ENCODE measurements around the gene NPTXR. TPM values are rescaled to one million over a fixed set of nuclear protein-coding genes. Genes with fewer than 3 reads are reported as not detected.
A peak's percentile ranks its signal among the peaks of the same experiment; 100 is the strongest.

The NPTXR gene
- total and polyA plus RNA-seq, 9 donors: 2.2 to 8.7 (median 5.8) TPM

- 81% methylated on average over 8 of the region's 16 CpGs for WGBS (ENCODE audit: insufficient coverage)
- Histone ChIP-seq H3K4me1 (ENCODE audit: control insufficient read depth, insufficient read depth, low read length) (peaks cover 6% of the 10 kb centered on the region), H3K4me3 (ENCODE audit: low read length) (no peak overlapping the region), H3K27me3 (ENCODE audit: control insufficient read depth, insufficient read depth, low read length) (peaks cover 9% of the 10 kb centered on the region), H3K36me3 (ENCODE audit: control insufficient read depth, insufficient read depth, low read length) (no peaks in the 10 kb centered on the region), H3K9me3 (replicated peaks; ENCODE audit: control insufficient read depth, low read depth, low read length) (no peaks in the 10 kb centered on the region), H3K27ac (ENCODE audit: low read length) (no peak overlapping the region)
- DNase-seq: no peak
Observed at GRCh38 chr22:38831166-38831945, 12.5 kb downstream of the NPTXR start.

DNA sequence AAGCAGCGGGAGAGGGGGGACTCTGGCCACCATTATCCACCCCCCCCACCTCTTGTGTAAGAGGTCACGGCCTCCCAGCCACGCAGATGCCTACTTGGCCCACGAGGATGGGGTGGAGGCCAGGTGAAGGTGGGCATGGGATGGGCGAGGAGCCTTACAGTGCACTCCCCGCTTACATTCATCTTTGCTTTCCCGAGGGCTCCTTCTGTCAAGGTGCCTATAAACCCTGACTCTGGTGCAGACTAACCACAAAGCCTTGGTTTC is 13.1 kb downstream of the NPTXR start:
- no peak overlapping the region for H3K27ac ChIP-seq (ENCODE audit: low read length)
- DNase-seq: no peak
- WGBS (ENCODE audit: insufficient coverage): 85% methylated on average over 2 of the region's 7 CpGs

DNA sequence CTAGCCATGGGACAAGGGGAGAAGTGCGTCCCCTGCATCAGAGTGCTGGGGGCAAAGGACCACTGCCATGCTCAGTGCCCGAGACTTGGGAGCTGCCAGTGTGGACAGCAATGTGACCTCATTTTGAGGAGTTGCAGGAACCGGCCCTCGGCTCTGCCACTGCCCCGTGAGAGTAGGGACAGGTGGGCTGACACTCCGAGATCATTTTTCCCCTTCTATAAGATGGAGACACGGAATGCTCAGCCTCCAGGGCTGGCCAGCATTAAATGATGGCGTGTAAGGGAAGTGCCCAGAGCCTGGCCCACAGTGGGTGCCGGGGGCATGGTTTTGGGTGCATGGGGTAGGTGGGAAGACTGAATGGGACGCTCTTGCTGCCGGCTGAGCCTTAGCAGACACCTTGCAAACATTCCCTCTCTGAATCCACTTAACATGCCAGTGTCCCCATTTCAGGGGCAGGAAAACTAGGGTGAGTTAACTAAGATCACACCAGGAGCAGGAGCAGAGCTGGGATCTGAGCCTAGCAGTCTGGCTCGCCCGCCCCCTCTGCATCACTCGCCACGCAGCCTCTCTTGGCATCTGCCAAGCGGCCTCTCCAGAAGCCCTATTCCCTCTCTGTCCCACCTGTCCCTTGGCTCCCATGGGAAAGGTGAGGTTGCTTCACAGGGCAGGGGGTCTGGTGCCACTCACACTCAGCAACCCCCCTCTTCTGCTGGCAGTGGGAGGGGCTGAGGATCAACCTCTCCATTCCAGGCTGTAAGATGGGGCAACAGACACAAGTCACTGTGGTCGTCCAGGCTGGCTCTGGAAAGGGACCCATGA is 13.6 kb downstream of the NPTXR start:
- Histone ChIP-seq H3K9me3 (replicated peaks; ENCODE audit: control insufficient read depth, low read depth, low read length) (no peaks in the 10 kb centered on the region), H3K27ac (ENCODE audit: low read length) (no peak overlapping the region), H3K36me3 (ENCODE audit: control insufficient read depth, insufficient read depth, low read length) (no peaks in the 10 kb centered on the region), H3K27me3 (ENCODE audit: control insufficient read depth, insufficient read depth, low read length) (peaks cover 1% of the 10 kb centered on the region), H3K4me1 (ENCODE audit: control insufficient read depth, insufficient read depth, low read length) (peaks cover 6% of the 10 kb centered on the region), H3K4me3 (ENCODE audit: low read length) (no peak overlapping the region)
- WGBS (ENCODE audit: insufficient coverage): 76% methylated on average over 4 of the region's 17 CpGs
- no peak for DNase-seq

More for the DNA sequence above, 13.1 kb downstream of the NPTXR start:
- Histone ChIP-seq H3K9me3 (replicated peaks; ENCODE audit: control insufficient read depth, low read depth, low read length) (no peaks in the 10 kb centered on the region), H3K4me1 (ENCODE audit: control insufficient read depth, insufficient read depth, low read length) (peaks cover 6% of the 10 kb centered on the region), H3K4me3 (ENCODE audit: low read length) (no peak overlapping the region), H3K36me3 (ENCODE audit: control insufficient read depth, insufficient read depth, low read length) (no peaks in the 10 kb centered on the region), H3K27me3 (ENCODE audit: control insufficient read depth, insufficient read depth, low read length) (peaks cover 7% of the 10 kb centered on the region)

GRCh38 chr22:38829485-38829884 is 14.3 kb downstream of the NPTXR start:
- DNase-seq: no peak

DNA sequence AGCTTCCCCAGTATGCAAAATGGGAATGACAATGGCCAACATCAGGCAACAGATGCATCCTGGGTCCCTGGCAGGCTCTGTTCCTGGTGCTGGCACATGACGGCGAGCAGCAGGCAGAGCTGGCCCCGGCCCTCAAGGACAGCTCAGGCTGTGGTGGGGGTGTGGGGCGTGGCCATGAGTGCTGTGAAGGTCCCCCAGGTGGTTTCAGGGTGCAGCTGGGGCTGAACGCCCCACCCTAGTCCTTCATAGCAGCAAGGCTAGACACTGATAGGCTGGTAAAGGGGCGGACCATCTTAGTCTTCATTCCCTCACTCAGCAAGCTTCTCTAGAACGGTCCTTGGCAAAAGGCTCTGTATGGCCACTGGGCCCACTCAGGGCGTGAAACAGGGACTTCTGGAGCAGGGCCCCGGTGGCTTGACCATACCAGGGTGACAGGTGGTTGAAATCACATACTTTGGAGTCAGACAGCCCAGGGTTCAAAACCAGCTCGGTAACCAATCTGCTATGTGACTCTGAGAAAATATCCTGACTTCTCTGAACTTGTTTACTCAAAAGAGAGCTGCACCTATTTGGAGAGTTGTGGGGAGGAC is 15.1 kb downstream of the NPTXR start:
- no peaks in the 10 kb centered on the region for H3K9me3 ChIP-seq (replicated peaks; ENCODE audit: control insufficient read depth, low read depth, low read length)
- H3K27ac ChIP-seq (ENCODE audit: low read length): no peak overlapping the region
- peaks cover 6% of the 10 kb centered on the region for H3K4me1 ChIP-seq (ENCODE audit: control insufficient read depth, insufficient read depth, low read length)
- H3K4me3 ChIP-seq (ENCODE audit: low read length): no peak overlapping the region
- no peaks in the 10 kb centered on the region for H3K27me3 ChIP-seq (ENCODE audit: control insufficient read depth, insufficient read depth, low read length)
- no peak for DNase-seq
- H3K36me3 ChIP-seq (ENCODE audit: control insufficient read depth, insufficient read depth, low read length): no peaks in the 10 kb centered on the region
- WGBS (ENCODE audit: insufficient coverage): 79% methylated on average over 5 of the region's 10 CpGs

More at GRCh38 chr22:38829485-38829884, 14.3 kb downstream of the NPTXR start:
- Histone ChIP-seq H3K36me3 (ENCODE audit: control insufficient read depth, insufficient read depth, low read length) (no peaks in the 10 kb centered on the region), H3K4me3 (ENCODE audit: low read length) (no peak overlapping the region), H3K27ac (ENCODE audit: low read length) (no peak overlapping the region), H3K9me3 (replicated peaks; ENCODE audit: control insufficient read depth, low read depth, low read length) (no peaks in the 10 kb centered on the region), H3K27me3 (ENCODE audit: control insufficient read depth, insufficient read depth, low read length) (no peaks in the 10 kb centered on the region), H3K4me1 (ENCODE audit: control insufficient read depth, insufficient read depth, low read length) (peaks cover 6% of the 10 kb centered on the region)
- 66% methylated on average over 4 of the region's 4 CpGs for WGBS (ENCODE audit: insufficient coverage)

DNA sequence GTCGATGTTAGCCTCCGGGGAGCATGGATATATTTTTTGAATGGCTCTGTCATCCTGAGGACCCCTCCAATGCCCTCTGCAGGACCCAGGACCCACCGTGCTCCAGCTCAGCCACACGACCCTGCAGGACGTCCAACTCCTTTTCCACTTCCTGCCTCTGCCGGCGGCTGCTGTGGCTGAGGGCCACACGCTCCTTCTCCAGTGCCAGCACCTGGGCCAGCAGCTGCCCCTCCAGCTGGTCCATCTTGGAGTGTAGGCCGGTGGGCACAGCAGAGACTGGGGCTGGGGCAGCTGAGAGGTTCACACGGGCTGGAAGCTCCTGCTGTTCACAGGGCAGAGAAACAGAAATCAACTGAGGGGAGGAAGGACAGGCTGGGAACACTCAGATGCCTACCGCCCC is 15.6 kb downstream of the NPTXR start:
- peaks cover 6% of the 10 kb centered on the region for H3K4me1 ChIP-seq (ENCODE audit: control insufficient read depth, insufficient read depth, low read length)
- H3K4me3 ChIP-seq (ENCODE audit: low read length): no peak overlapping the region
- no peak overlapping the region for H3K27ac ChIP-seq (ENCODE audit: low read length)
- no peak for DNase-seq
- 50% methylated on average over 10 of the region's 11 CpGs for WGBS (ENCODE audit: insufficient coverage)
- H3K9me3 ChIP-seq (replicated peaks; ENCODE audit: control insufficient read depth, low read depth, low read length): no peaks in the 10 kb centered on the region
- H3K36me3 ChIP-seq (ENCODE audit: control insufficient read depth, insufficient read depth, low read length): no peaks in the 10 kb centered on the region
- no peaks in the 10 kb centered on the region for H3K27me3 ChIP-seq (ENCODE audit: control insufficient read depth, insufficient read depth, low read length)

DNA sequence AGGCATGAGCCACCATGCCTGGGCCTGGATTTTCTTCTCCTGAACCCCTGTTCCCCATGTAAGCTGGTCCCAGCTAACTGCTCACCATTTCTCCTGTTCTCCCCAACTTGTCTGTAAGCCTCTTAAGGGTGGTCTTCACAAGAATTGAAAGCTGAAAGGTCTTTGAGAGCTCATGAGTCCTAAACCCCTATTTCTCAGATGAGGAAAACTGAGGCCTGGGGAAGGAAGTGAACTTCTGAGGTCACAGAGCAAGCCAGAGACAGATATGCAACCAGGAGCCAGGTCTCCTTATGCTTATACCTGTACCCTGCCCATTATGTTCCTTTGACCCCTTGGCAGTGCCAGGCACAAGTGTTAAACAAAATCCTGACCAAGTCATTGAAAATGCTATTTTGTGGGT is 16.3 kb downstream of the NPTXR start:
- DNase-seq: no peak
- no peaks in the 10 kb centered on the region for H3K36me3 ChIP-seq (ENCODE audit: control insufficient read depth, insufficient read depth, low read length)
- H3K27ac ChIP-seq (ENCODE audit: low read length): no peak overlapping the region
- peaks cover 4% of the 10 kb centered on the region for H3K4me1 ChIP-seq (ENCODE audit: control insufficient read depth, insufficient read depth, low read length)
- H3K9me3 ChIP-seq (replicated peaks; ENCODE audit: control insufficient read depth, low read depth, low read length): no peaks in the 10 kb centered on the region
- H3K27me3 ChIP-seq (ENCODE audit: control insufficient read depth, insufficient read depth, low read length): no peaks in the 10 kb centered on the region
- no peak overlapping the region for H3K4me3 ChIP-seq (ENCODE audit: low read length)

DNA sequence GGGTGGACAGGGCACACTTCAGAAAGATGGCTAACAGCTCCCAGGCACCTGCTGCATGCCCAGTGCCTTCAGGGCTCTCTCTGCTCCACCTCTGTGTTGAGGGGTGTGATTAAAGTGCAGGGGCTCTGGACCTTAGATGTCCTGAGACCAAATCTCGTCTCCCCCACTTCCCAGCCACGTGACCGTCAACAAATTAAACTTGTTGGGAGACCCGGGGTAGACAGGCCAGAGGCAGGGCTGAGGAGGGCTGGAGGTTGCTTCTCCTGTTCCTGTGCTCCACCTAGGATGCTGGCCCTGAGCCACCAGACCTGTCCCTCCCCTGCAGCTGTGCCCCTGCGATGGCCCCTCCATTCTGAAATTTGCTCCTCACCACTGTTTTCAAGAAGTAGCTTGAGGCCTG is 17.0 kb downstream of the NPTXR start:
- H3K9me3 ChIP-seq (replicated peaks; ENCODE audit: control insufficient read depth, low read depth, low read length): no peaks in the 10 kb centered on the region

GRCh38 chr22:38826386-38826785 is 17.4 kb downstream of the NPTXR start:
- Histone ChIP-seq H3K4me1 (ENCODE audit: control insufficient read depth, insufficient read depth, low read length) (no peaks in the 10 kb centered on the region), H3K36me3 (ENCODE audit: control insufficient read depth, insufficient read depth, low read length) (no peaks in the 10 kb centered on the region), H3K27me3 (ENCODE audit: control insufficient read depth, insufficient read depth, low read length) (no peaks in the 10 kb centered on the region), H3K27ac (ENCODE audit: low read length) (no peak overlapping the region), H3K4me3 (ENCODE audit: low read length) (no peak overlapping the region), H3K9me3 (replicated peaks; ENCODE audit: control insufficient read depth, low read depth, low read length) (no peaks in the 10 kb centered on the region)
- DNase-seq: no peak
- WGBS (ENCODE audit: insufficient coverage): 83% methylated on average over 15 of the region's 16 CpGs

More for the DNA sequence above, 17.0 kb downstream of the NPTXR start:
- Histone ChIP-seq H3K36me3 (ENCODE audit: control insufficient read depth, insufficient read depth, low read length) (no peaks in the 10 kb centered on the region), H3K27me3 (ENCODE audit: control insufficient read depth, insufficient read depth, low read length) (no peaks in the 10 kb centered on the region), H3K4me1 (ENCODE audit: control insufficient read depth, insufficient read depth, low read length) (no peaks in the 10 kb centered on the region), H3K4me3 (ENCODE audit: low read length) (no peak overlapping the region), H3K27ac (ENCODE audit: low read length) (no peak overlapping the region)
- DNase-seq: no peak
- WGBS (ENCODE audit: insufficient coverage): 70% methylated on average over 4 of the region's 5 CpGs

- peak; percentile 88 for DNase-seq
- H3K4me1 ChIP-seq (ENCODE audit: control insufficient read depth, insufficient read depth, low read length): no peaks in the 10 kb centered on the region
- H3K27ac ChIP-seq (ENCODE audit: low read length): no peak overlapping the region
- WGBS (ENCODE audit: insufficient coverage): 0% methylated on average over 2 of the region's 4 CpGs
- H3K9me3 ChIP-seq (replicated peaks; ENCODE audit: control insufficient read depth, low read depth, low read length): no peaks in the 10 kb centered on the region
- no peak overlapping the region for H3K4me3 ChIP-seq (ENCODE audit: low read length)
- no peaks in the 10 kb centered on the region for H3K36me3 ChIP-seq (ENCODE audit: control insufficient read depth, insufficient read depth, low read length)
- no peaks in the 10 kb centered on the region for H3K27me3 ChIP-seq (ENCODE audit: control insufficient read depth, insufficient read depth, low read length)
Observed at GRCh38 chr22:38824585-38824984, 19.2 kb downstream of the NPTXR start.
